K562 (cell line): ENCODE measurements around the gene SDF4. TPM values are rescaled to one million over a fixed set of nuclear protein-coding genes. Genes with fewer than 3 reads are reported as not detected.
A peak's percentile ranks its signal among the peaks of the same experiment; 100 is the strongest.

Source experiments
- CHD1 ChIP-seq: fragments of 200-600 bp; sonication (generic); IDR thresholded peaks from one replicate; pipeline ENCODE4 v1.6.1; 2012; ENCODE audit warnings: mild to moderate bottlenecking, moderate library complexity, low read length, inconsistent platforms
- CTBP1 ChIP-seq: fragments of 450-650 bp; IDR thresholded peaks from 2 replicates; pipeline ENCODE4 v1.6.1; 2016; ENCODE audit warnings: borderline replicate concordance
- MAFG ChIP-seq: fragments of 450-650 bp; conservative IDR thresholded peaks from 2 replicates; pipeline ENCODE4 v1.6.1; 2016; ENCODE audit warnings: missing genetic modification characterization, missing compliant biosample characterization
- ZNF695 ChIP-seq: fragments of 450-650 bp; formaldehyde crosslinking; IDR thresholded peaks from 2 replicates; pipeline ENCODE4 v1.4.0; 2020; ENCODE audit warnings: mild to moderate bottlenecking, moderate library complexity
- ZNF780A ChIP-seq: fragments of 250-450 bp; sonication (Bioruptor Pico); IDR thresholded peaks from 2 replicates; pipeline ENCODE4 v1.5.0; 2021; ENCODE audit warnings: mild to moderate bottlenecking
- polyA plus RNA-seq, 8 experiments: library from polyadenylated mRNA; depleted of rRNA in 4 of 8; stranded (reverse) in 5 of 8; unstranded in 3 of 8; fragments of >200 nt; fragmentation: Nextera tagmentation in 2 of 8; fragmentation: Illumina TruSeq in 1 of 8; extraction: Ambion mirVana in 2 of 8; extraction: Trizol in 1 of 8; gene quantifications; 2 replicates each; pipeline versions ENCODE4 v1.2.1 to v1.2.3, GENCODE V29; 2011 to 2014; ENCODE audit warnings: inconsistent platforms in 1 of 8, missing spikeins in 1 of 8
- total RNA-seq, 7 experiments: library from RNA; depleted of rRNA in 6 of 7; stranded (reverse); fragments of >200 nt in 6 of 7; fragmentation: Illumina TruSeq in 2 of 7; extraction: Trizol in 2 of 7; gene quantifications; 2 replicates each; pipeline versions ENCODE4 v1.2.1 to v1.2.3, GENCODE V29; 2011 to 2021; ENCODE audit warnings: low replicate concordance in 1 of 7
- TF ChIP-seq, protein P1 (sequence below): sonication (generic); formaldehyde crosslinking; IDR thresholded peaks from 2 replicates; pipeline ENCODE4 v1.8.1; 2023; ENCODE audit warnings: missing genetic modification reagents, mild to moderate bottlenecking, borderline replicate concordance
- TF ChIP-seq, protein P2 (sequence below), 2 experiments: fragments of 450-650 bp; IDR thresholded peaks; 2 replicates each; pipeline ENCODE4 v1.6.1; 2018; ENCODE audit warnings: mild to moderate bottlenecking in 2 of 2, low read depth in 1 of 2; ENCODE audit not compliant: partially characterized antibody in 2 of 2
- TF ChIP-seq, protein P3 (sequence below), 3 experiments: IDR thresholded peaks in 2 of 3; conservative IDR thresholded peaks in 1 of 3; 2 replicates each; pipeline ENCODE4 v1.5.1; 2011 to 2012; ENCODE audit warnings: low read length in 3 of 3, mild to moderate bottlenecking in 3 of 3, control low read depth in 2 of 3, improper control_type of control experiment in 1 of 3, inconsistent platforms in 1 of 3, low read depth in 1 of 3, mixed read lengths in 1 of 3, moderate library complexity in 1 of 3; ENCODE audit not compliant: insufficient read depth in 2 of 3
- TF ChIP-seq, protein P4 (sequence below): sonication (generic); formaldehyde crosslinking; IDR thresholded peaks from 2 replicates; pipeline ENCODE4 v1.8.0; 2022; ENCODE audit warnings: mild to moderate bottlenecking, low read depth, missing genetic modification reagents
- TF ChIP-seq, protein P5 (sequence below): sonication (generic); formaldehyde crosslinking; IDR thresholded peaks from 2 replicates; pipeline ENCODE4 v1.8.0; 2023; ENCODE audit warnings: mild to moderate bottlenecking, missing genetic modification reagents

SDF4 gene
- total and polyA plus RNA-seq, 9 of the 15 experiments (the other 6 are each of a cell fraction or from before 2014, with no cell fraction given) = 0.35 to 160 (median 65.2) TPM

DNA sequence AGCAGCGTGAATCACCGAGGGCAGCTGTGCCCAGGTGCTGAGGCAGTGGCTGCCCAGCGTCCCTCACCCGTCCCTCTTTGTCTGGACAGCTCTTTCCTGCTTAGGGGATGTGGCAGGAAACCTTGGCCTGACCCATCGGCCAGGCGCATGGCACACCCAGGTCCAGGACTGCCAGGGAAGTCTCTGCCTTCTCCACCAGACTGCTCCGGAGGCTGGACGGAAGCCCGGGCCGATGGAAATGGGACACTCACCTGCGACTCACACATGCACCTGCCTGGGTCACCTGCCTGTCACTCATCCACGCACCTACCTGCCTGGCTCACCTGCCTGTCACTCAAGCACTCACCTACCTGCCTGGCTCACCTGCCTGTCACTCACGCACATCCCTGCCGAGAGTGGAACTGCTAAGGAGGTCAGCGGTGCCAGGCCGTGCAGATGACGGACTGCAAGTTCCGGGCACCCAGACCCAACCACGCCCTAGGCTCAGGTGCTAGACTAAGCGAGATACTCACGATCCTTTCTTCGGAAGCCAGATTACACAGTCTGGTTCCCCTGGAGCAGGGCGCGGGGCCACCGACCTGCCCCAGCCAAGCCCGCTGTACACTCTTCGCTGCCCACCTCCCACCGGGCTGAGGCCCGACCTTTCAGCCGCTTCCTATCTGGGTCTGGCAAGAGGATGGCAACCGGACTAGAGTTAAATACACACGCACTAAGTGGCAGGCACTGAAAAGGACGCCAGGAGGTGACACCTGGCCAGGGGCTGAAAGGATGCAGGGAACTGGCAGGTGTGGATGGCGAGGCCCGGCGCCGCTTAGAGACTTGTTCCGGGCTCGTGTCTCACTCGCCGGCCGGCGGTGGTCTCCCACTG is 40.8 kb upstream of the SDF4 start (continued):
- TF ChIP-seq MAFG (tag) (no peak), CTBP1 (no peak), ZNF695 (CRISPR knock-in tag) (0 out of 2 replicates have a peak, but pooled peaks have one; percentile 32), CHD1 (peak; percentile 26), ZNF780A (CRISPR knock-in tag) (no peak)
- TF ChIP-seq, protein P1, sequence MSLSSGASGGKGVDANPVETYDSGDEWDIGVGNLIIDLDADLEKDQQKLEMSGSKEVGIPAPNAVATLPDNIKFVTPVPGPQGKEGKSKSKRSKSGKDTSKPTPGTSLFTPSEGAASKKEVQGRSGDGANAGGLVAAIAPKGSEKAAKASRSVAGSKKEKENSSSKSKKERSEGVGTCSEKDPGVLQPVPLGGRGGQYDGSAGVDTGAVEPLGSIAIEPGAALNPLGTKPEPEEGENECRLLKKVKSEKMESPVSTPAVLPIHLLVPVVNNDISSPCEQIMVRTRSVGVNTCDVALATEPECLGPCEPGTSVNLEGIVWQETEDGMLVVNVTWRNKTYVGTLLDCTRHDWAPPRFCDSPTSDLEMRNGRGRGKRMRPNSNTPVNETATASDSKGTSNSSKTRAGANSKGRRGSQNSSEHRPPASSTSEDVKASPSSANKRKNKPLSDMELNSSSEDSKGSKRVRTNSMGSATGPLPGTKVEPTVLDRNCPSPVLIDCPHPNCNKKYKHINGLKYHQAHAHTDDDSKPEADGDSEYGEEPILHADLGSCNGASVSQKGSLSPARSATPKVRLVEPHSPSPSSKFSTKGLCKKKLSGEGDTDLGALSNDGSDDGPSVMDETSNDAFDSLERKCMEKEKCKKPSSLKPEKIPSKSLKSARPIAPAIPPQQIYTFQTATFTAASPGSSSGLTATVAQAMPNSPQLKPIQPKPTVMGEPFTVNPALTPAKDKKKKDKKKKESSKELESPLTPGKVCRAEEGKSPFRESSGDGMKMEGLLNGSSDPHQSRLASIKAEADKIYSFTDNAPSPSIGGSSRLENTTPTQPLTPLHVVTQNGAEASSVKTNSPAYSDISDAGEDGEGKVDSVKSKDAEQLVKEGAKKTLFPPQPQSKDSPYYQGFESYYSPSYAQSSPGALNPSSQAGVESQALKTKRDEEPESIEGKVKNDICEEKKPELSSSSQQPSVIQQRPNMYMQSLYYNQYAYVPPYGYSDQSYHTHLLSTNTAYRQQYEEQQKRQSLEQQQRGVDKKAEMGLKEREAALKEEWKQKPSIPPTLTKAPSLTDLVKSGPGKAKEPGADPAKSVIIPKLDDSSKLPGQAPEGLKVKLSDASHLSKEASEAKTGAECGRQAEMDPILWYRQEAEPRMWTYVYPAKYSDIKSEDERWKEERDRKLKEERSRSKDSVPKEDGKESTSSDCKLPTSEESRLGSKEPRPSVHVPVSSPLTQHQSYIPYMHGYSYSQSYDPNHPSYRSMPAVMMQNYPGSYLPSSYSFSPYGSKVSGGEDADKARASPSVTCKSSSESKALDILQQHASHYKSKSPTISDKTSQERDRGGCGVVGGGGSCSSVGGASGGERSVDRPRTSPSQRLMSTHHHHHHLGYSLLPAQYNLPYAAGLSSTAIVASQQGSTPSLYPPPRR = peak; percentile 82; the same call in 1 of the 2 replicates
- TF ChIP-seq, protein P2, sequence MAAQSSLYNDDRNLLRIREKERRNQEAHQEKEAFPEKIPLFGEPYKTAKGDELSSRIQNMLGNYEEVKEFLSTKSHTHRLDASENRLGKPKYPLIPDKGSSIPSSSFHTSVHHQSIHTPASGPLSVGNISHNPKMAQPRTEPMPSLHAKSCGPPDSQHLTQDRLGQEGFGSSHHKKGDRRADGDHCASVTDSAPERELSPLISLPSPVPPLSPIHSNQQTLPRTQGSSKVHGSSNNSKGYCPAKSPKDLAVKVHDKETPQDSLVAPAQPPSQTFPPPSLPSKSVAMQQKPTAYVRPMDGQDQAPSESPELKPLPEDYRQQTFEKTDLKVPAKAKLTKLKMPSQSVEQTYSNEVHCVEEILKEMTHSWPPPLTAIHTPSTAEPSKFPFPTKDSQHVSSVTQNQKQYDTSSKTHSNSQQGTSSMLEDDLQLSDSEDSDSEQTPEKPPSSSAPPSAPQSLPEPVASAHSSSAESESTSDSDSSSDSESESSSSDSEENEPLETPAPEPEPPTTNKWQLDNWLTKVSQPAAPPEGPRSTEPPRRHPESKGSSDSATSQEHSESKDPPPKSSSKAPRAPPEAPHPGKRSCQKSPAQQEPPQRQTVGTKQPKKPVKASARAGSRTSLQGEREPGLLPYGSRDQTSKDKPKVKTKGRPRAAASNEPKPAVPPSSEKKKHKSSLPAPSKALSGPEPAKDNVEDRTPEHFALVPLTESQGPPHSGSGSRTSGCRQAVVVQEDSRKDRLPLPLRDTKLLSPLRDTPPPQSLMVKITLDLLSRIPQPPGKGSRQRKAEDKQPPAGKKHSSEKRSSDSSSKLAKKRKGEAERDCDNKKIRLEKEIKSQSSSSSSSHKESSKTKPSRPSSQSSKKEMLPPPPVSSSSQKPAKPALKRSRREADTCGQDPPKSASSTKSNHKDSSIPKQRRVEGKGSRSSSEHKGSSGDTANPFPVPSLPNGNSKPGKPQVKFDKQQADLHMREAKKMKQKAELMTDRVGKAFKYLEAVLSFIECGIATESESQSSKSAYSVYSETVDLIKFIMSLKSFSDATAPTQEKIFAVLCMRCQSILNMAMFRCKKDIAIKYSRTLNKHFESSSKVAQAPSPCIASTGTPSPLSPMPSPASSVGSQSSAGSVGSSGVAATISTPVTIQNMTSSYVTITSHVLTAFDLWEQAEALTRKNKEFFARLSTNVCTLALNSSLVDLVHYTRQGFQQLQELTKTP (IDR thresholded peaks at IDR 0.05; ENCODE audit: low read depth in 1 of 2, partially characterized antibody in 2 of 2) = no peak
- TF ChIP-seq, protein P3, sequence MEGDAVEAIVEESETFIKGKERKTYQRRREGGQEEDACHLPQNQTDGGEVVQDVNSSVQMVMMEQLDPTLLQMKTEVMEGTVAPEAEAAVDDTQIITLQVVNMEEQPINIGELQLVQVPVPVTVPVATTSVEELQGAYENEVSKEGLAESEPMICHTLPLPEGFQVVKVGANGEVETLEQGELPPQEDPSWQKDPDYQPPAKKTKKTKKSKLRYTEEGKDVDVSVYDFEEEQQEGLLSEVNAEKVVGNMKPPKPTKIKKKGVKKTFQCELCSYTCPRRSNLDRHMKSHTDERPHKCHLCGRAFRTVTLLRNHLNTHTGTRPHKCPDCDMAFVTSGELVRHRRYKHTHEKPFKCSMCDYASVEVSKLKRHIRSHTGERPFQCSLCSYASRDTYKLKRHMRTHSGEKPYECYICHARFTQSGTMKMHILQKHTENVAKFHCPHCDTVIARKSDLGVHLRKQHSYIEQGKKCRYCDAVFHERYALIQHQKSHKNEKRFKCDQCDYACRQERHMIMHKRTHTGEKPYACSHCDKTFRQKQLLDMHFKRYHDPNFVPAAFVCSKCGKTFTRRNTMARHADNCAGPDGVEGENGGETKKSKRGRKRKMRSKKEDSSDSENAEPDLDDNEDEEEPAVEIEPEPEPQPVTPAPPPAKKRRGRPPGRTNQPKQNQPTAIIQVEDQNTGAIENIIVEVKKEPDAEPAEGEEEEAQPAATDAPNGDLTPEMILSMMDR (IDR thresholded peaks at IDR 0.05 in 2 of 3, conservative IDR thresholded peaks at IDR 0.05 in 1 of 3; ENCODE audit: insufficient read depth in 2 of 3, low read depth in 1 of 3, low read length in 3 of 3) = 0 out of 6 replicates have a peak, but pooled peaks of 1 of the 3 experiments have one; percentile 16
- TF ChIP-seq, protein P4, sequence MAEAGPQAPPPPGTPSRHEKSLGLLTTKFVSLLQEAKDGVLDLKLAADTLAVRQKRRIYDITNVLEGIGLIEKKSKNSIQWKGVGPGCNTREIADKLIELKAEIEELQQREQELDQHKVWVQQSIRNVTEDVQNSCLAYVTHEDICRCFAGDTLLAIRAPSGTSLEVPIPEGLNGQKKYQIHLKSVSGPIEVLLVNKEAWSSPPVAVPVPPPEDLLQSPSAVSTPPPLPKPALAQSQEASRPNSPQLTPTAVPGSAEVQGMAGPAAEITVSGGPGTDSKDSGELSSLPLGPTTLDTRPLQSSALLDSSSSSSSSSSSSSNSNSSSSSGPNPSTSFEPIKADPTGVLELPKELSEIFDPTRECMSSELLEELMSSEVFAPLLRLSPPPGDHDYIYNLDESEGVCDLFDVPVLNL (CRISPR knock-in tag) = peak; percentile 72; the same call in 1 of the 2 replicates
- TF ChIP-seq, protein P5, sequence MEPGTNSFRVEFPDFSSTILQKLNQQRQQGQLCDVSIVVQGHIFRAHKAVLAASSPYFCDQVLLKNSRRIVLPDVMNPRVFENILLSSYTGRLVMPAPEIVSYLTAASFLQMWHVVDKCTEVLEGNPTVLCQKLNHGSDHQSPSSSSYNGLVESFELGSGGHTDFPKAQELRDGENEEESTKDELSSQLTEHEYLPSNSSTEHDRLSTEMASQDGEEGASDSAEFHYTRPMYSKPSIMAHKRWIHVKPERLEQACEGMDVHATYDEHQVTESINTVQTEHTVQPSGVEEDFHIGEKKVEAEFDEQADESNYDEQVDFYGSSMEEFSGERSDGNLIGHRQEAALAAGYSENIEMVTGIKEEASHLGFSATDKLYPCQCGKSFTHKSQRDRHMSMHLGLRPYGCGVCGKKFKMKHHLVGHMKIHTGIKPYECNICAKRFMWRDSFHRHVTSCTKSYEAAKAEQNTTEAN (CRISPR knock-in tag) = 0 out of 2 replicates have a peak, but pooled peaks have one; percentile 16
